Gastroesophageal sphincter (tissue), 3 donors: ENCODE data around the gene RALGPS2.

Source experiments
- EP300 ChIP-seq: sonication (generic); formaldehyde crosslinking; IDR thresholded peaks from one replicate; pipeline ENCODE4 v1.6.1; 2017; ENCODE audit warnings: antibody characterized with exemption, mild to moderate bottlenecking
- POLR2AphosphoS5 ChIP-seq: sonication (generic); formaldehyde crosslinking; IDR thresholded peaks from one replicate; pipeline ENCODE4 v1.6.1; 2017; ENCODE audit warnings: antibody characterized with exemption
- TF ChIP-seq, protein P1 (sequence below), 4 experiments: fragments of 200-600 bp in 2 of 4; fragments of 450-650 bp in 2 of 4; sonication (generic) in 1 of 4; IDR thresholded peaks; one replicate each; pipeline ENCODE4 v1.5.1; 2017 to 2019; ENCODE audit warnings: antibody characterized with exemption in 4 of 4, mild to moderate bottlenecking in 2 of 4, moderate library complexity in 2 of 4

- TF ChIP-seq, protein P1, sequence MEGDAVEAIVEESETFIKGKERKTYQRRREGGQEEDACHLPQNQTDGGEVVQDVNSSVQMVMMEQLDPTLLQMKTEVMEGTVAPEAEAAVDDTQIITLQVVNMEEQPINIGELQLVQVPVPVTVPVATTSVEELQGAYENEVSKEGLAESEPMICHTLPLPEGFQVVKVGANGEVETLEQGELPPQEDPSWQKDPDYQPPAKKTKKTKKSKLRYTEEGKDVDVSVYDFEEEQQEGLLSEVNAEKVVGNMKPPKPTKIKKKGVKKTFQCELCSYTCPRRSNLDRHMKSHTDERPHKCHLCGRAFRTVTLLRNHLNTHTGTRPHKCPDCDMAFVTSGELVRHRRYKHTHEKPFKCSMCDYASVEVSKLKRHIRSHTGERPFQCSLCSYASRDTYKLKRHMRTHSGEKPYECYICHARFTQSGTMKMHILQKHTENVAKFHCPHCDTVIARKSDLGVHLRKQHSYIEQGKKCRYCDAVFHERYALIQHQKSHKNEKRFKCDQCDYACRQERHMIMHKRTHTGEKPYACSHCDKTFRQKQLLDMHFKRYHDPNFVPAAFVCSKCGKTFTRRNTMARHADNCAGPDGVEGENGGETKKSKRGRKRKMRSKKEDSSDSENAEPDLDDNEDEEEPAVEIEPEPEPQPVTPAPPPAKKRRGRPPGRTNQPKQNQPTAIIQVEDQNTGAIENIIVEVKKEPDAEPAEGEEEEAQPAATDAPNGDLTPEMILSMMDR (IDR thresholded peaks at IDR 0.05), result no peak
- TF ChIP-seq POLR2AphosphoS5 (no peak), EP300 (no peak)
Observed at GRCh38 chr1:178751046-178751445, 26.0 kb downstream of the RALGPS2 start.
